ENCODE results near the gene STARD7.

Gene STARD7

DNA sequence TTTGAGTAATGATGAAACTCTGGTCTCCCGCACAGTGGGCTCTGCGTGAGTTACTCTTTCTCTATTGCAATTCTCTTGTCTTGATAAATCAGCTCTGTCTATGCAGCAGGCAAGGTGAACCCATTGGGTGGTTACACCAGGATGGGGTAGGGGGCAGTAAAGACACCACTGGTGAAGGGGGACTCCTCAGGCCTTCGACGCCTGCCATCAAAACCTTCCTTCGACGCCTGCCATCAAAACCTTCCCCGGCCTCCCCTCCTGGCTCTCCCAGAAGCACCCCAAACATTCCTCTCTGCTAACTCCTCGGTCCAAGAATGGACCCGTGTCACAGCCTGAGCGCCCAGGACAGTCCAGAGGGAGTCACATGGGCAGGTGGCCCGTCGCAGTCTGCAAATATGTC lies 4.8 kb upstream of the STARD7 start:
- Mint-ChIP-seq H3K4me1 (ENCODE audit: low read depth) (peaks cover 15% of the 10 kb centered on the region), H3K36me3 (ENCODE audit: low read depth) (no peaks in the 10 kb centered on the region), H3K4me3 (no peak overlapping the region), H3K27ac (no peak overlapping the region), H3K27me3 (no peaks in the 10 kb centered on the region), H3K9me3 (no peaks in the 10 kb centered on the region)

DNA sequence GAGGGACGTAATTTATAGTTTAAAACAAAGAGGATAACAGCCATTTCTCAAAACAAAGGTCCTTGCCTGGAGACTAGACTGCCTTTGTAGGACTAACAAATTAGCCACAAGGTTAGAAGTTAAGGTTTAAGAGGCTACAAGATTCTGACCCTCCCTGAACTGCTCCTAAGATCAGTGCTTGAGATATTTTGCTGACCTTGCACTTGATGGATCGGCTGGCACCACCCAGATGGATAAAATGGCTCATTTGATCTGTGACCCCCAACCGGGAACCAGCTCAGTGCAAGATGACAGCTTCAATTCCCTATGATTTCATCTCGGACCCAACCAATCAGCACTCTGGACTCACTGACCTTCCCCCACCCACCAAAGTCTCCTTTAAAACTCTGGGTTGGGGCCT lies 3.7 kb upstream of the STARD7 start:
- H3K9me3 Mint-ChIP-seq = no peaks in the 10 kb centered on the region
- no peak overlapping the region for H3K4me3 Mint-ChIP-seq
- H3K4me1 Mint-ChIP-seq (ENCODE audit: low read depth) = peaks cover 19% of the 10 kb centered on the region
- H3K36me3 Mint-ChIP-seq (ENCODE audit: low read depth) = peaks cover 6% of the 10 kb centered on the region
- H3K27ac Mint-ChIP-seq = no peak overlapping the region
- H3K27me3 Mint-ChIP-seq = no peaks in the 10 kb centered on the region

DNA sequence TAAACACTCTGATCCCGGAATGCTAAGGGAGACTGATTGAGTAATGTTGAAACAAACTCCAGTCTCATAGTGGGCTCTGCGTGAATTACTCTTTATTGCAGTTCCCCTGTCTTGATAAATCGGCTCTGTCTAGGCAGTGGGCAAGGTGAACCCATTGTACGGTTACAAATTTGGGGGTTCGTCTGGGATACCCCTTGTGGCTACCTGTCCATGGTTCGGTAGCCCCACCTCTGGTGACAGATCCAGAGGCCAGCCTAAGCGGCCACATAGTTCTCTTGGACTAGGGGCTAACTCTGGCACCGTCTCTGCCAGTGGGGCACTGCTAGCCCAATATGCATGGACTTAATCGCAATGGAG lies 1.1 kb upstream of the STARD7 start:
- H3K9me3 Mint-ChIP-seq = no peaks in the 10 kb centered on the region
- H3K4me1 Mint-ChIP-seq (ENCODE audit: low read depth) = peaks cover 44% of the 10 kb centered on the region
- H3K4me3 Mint-ChIP-seq = peak overlapping the region; percentile 99
- no peaks in the 10 kb centered on the region for H3K27me3 Mint-ChIP-seq
- peaks cover 31% of the 10 kb centered on the region for H3K36me3 Mint-ChIP-seq (ENCODE audit: low read depth)
- H3K27ac Mint-ChIP-seq = peak overlapping the region; percentile 91

DNA sequence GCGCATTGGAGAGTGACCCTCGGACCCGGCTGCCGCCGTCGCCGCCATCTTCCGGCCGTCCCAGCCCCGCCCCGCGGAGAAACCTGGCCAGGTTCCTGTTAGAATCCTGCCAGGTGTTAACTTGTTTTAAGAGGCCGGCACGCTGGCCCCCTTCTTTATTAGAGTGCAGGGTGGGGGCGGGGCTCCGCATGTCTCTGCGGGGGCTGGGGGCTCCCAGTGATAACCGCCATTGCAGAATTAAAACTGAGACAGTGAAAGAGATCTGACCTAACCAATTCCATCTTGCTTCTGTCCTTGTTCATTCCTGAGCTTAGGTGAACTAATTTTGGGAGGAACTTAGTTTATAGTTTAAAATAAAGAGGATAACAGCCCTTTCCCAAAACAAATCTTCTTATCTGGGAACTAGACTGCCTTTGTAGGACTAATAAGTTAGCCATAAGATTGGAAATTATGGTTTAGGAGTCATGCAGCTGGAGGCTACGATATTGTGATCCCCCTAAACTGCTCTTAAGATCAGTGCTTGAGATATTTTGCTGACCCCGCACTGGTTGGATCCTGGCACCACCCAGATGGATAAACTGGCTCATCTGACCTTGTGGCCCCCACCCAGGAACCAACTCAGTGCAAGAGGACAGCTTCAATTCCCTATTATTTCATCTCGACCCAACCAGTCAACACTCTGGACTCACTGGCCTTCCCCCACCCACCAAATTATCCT lies 543 bp upstream of the STARD7 start:
- Mint-ChIP-seq H3K27ac (peak overlapping the region; percentile 91), H3K4me1 (ENCODE audit: low read depth) (peaks cover 49% of the 10 kb centered on the region), H3K36me3 (ENCODE audit: low read depth) (peaks cover 34% of the 10 kb centered on the region), H3K27me3 (no peaks in the 10 kb centered on the region), H3K9me3 (no peaks in the 10 kb centered on the region), H3K4me3 (peak overlapping the region; percentile 99)

DNA sequence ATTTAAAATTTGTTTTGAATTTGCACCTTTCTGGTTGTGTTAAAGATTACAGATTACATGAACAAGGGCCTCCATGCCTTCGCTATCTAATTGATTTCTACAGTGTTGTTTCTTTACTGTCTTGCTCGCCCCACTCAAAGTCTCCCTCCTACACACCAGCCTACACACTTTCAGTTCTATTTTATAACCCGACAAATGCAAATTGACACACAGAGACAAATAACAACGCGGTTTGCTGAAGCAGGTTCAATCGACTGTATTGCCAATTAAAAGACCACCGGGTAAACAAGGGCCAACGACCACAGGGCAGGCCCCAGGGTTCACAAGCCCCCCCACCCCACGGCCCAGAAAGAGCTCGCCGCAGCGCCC lies 869 bp downstream of the STARD7 start:
- H3K4me1 Mint-ChIP-seq (ENCODE audit: low read depth) = peaks cover 64% of the 10 kb centered on the region

DNA sequence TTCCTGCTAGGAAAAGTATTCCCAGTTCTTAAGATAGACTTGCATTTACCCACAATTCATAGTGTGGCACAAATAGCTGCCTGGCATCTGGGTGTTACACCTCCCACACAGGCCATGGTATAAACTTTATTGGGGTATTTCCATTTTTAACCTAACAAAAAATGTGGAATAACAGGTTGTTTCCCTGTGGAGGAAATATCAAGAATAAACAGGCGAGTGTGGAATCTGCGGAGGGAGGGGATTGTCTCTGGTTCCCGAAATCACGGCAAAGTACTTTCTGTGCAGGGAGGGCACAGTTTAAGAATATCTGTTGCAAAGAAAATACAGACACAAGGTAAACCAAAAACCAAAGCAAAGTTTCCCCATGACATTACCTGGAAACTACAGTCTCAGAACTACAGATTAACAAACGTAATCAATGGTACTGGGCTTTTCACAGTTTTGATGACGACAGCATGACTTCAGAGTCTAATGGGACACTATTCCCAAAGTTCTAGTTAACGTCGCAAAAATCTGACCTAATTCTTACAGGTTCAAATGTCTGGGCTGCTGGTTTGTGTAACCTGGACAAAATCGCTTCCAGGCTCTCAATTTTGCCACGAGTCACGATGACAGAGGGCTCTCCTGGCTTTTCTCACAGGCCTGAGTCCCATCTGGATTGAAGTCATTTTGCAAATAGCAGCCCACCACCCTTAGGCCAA lies 1.4 kb downstream of the STARD7 start:
- Mint-ChIP-seq H3K4me1 (ENCODE audit: low read depth) (peaks cover 69% of the 10 kb centered on the region), H3K27me3 (no peaks in the 10 kb centered on the region), H3K36me3 (ENCODE audit: low read depth) (peaks cover 47% of the 10 kb centered on the region), H3K9me3 (no peaks in the 10 kb centered on the region), H3K27ac (peak overlapping the region; percentile 97), H3K4me3 (peak overlapping the region; percentile 99)

More for the DNA sequence above, 869 bp downstream of the STARD7 start:
- Mint-ChIP-seq H3K27me3 (no peaks in the 10 kb centered on the region), H3K9me3 (no peaks in the 10 kb centered on the region), H3K4me3 (peak overlapping the region; percentile 99), H3K36me3 (ENCODE audit: low read depth) (peaks cover 47% of the 10 kb centered on the region), H3K27ac (peak overlapping the region; percentile 97)

DNA sequence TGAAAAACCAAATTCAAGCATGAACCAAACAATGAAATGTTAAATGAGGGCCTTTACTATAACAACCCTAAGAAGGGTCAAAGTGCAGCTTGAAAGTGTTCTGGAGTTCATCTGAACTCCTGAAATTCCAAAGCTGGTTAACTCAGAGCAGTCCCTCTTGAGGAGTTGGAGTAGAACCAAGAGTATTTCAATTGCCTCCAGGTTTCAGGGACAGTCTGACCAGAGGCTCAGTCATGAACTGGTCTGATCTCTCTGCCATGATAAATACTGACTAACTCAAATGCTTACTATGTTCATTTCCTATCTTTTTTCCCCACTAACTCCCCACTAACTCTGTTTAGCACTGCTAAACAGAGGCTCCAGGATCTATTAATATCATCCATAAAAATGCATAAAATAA lies 2.7 kb downstream of the STARD7 start:
- Mint-ChIP-seq H3K27ac (peak overlapping the region; percentile 84), H3K4me1 (ENCODE audit: low read depth) (peaks cover 77% of the 10 kb centered on the region), H3K27me3 (no peaks in the 10 kb centered on the region), H3K36me3 (ENCODE audit: low read depth) (peaks cover 47% of the 10 kb centered on the region), H3K4me3 (peak overlapping the region; percentile 80), H3K9me3 (no peaks in the 10 kb centered on the region)

DNA sequence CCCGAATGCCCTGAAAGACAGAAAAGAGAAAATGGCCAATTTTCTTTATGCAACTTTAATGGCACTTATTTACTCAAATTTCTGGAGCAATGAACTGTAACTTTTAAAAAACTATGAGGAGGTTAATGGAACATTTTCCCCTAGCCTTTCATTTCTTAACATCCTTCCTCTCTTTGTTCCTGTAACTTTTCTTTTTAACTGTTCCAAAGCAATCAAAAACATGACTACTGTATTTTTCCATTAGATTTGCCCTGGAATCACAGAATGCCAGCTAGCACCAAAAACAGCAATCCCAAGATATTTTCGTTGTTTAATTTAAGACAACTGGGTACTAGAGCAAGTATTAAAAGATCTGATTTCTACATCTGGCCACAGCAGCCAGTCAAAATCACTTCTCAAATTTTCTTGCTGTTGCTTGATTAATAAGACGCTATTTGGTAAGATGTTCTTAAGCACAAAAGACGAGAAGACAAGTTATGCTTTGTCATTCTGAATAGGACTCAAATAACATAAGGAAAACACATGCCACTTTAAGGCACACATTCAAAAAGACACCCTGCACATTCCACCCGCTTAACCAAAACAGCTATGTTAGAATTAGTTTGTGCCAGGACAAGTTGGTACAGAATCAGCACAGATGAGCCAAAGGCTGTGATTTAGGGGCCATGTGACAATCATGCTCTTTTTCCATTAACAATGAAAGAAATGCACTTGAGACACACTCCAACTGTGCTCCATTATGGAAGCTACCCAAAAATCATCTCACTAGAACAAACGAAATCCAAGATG lies 3.6 kb downstream of the STARD7 start:
- no peaks in the 10 kb centered on the region for H3K27me3 Mint-ChIP-seq
- H3K9me3 Mint-ChIP-seq = no peaks in the 10 kb centered on the region
- H3K27ac Mint-ChIP-seq = peak overlapping the region; percentile 62
- H3K4me1 Mint-ChIP-seq (ENCODE audit: low read depth) = peaks cover 81% of the 10 kb centered on the region
- peaks cover 47% of the 10 kb centered on the region for H3K36me3 Mint-ChIP-seq (ENCODE audit: low read depth)
- peak overlapping the region; percentile 80 for H3K4me3 Mint-ChIP-seq

DNA sequence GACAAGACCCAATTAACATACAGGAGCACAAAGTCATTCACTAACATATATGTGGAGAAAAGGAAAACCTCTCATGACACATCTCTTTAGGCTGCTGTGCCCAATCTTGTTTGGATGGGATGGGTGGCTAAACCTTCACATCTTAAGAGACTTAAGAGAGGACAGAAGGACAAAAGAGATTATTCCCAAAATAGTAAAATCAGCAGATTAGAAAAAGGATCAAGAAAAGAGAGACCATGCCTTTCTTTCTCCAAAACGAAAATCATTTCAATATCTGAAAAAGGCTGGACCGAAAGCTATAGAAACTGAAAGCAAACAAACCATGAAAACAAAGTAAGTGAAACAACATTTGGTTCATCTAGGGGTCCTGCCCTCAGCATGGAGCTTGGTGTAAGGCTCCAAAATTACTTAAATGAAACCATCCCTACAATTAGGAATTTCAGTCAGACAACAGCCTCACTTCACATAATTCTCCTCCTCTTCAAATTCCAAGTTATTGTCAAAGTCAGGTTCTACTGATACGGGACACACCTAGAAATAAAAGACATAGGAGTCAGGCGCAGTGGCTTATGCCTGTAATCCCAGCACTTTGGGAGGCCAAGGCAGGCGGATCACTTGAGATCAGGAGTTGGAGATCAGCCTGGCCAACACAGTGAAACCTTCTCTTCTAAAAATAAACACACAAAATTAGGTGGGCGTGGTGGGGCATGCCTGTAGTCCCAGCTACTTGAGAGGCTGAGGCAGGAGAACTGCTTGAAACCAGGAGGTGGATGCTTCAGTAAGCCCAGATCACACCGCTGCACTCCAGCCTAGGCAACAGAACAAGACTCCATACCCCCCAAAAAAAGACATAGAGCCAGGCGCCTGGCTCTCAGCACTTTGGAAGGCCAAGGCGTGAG lies 5.2 kb downstream of the STARD7 start:
- Mint-ChIP-seq H3K27me3 (no peaks in the 10 kb centered on the region), H3K9me3 (no peaks in the 10 kb centered on the region), H3K4me3 (peak overlapping the region; percentile 80), H3K4me1 (ENCODE audit: low read depth) (peaks cover 86% of the 10 kb centered on the region), H3K36me3 (ENCODE audit: low read depth) (peaks cover 60% of the 10 kb centered on the region), H3K27ac (peak overlapping the region; percentile 74)

DNA sequence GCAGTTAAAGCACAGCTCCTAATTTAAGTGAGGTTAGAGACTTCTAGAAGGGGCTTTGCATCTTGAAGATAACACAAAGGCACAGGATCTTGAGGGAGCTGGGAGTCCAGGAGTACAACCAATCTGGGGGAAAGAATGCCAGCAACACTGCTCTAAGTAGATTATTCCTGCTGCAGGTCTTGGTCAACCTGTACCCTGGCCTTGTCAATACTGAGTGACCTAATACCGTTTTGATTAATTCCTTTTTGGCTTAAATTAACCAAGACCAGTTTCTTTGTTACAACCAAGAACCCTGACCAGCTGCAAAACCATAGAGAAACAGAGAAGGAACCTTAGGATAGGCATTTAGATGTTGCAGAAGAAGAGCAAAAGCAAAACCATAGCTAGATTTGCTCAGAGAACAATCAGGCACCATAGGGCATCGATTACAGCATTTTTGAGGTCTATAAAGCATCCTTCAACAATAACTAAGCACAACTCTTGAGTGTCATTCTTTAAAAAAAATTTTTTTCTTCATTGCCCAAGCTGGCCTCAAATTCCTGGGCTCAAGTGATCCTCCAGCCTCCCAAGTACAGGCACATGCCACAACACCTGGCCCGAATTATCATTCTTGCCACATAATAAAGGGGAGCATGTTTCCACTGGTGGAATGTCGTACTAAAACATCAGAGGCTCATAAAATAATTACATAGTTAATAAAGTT lies 6.3 kb downstream of the STARD7 start:
- no peak overlapping the region for H3K4me3 Mint-ChIP-seq
- H3K9me3 Mint-ChIP-seq = no peaks in the 10 kb centered on the region
- H3K36me3 Mint-ChIP-seq (ENCODE audit: low read depth) = peaks cover 58% of the 10 kb centered on the region
- H3K4me1 Mint-ChIP-seq (ENCODE audit: low read depth) = peaks cover 90% of the 10 kb centered on the region
- H3K27me3 Mint-ChIP-seq = no peaks in the 10 kb centered on the region
- H3K27ac Mint-ChIP-seq = no peak overlapping the region

DNA sequence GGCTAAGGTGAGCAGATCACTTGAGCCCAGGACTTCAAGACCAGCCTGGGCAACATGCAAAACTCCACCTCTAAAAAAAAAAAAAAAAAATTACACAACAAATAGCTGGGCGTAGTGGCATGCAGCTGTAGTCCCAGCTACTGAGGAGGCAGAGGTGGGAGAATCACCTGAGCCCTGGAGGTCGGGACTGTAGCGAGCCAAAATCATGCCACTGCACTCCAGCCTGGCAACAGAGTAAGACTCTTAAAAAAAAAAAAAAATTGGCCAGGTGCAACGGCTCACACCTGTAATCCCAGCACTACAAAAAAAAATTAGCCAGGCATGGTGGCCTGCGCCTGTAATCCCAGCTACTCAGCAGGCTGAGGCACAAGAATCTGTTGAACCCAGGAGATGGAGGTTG lies 7.3 kb downstream of the STARD7 start:
- Mint-ChIP-seq H3K36me3 (ENCODE audit: low read depth) (peaks cover 51% of the 10 kb centered on the region), H3K27me3 (no peaks in the 10 kb centered on the region), H3K27ac (no peak overlapping the region)

DNA sequence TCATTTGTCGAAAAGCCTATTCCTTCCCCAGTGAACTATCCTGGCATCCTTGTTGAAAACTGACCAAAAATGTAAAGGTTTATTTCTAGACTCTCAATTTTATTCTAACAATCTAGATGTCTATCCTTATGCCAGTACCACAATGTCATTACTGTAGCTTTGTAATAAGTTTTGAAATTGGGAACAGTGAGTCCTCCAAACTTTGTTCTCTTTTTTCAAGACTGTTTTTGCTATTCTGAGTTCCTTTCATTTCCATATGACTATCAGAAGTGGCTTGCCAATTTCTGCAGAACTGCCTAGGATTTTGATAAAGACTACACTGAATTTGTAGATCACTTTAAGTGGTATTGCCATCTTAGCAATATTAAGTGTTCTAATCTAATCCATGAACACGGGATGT lies 9.7 kb downstream of the STARD7 start:
- Mint-ChIP-seq H3K27ac (peak overlapping the region; percentile 38), H3K36me3 (ENCODE audit: low read depth) (peaks cover 48% of the 10 kb centered on the region), H3K27me3 (no peaks in the 10 kb centered on the region), H3K4me3 (no peak overlapping the region), H3K9me3 (no peaks in the 10 kb centered on the region), H3K4me1 (ENCODE audit: low read depth) (peaks cover 65% of the 10 kb centered on the region)

More for the DNA sequence above, 7.3 kb downstream of the STARD7 start:
- Mint-ChIP-seq H3K9me3 (no peaks in the 10 kb centered on the region), H3K4me3 (no peak overlapping the region), H3K4me1 (ENCODE audit: low read depth) (peaks cover 83% of the 10 kb centered on the region)

DNA sequence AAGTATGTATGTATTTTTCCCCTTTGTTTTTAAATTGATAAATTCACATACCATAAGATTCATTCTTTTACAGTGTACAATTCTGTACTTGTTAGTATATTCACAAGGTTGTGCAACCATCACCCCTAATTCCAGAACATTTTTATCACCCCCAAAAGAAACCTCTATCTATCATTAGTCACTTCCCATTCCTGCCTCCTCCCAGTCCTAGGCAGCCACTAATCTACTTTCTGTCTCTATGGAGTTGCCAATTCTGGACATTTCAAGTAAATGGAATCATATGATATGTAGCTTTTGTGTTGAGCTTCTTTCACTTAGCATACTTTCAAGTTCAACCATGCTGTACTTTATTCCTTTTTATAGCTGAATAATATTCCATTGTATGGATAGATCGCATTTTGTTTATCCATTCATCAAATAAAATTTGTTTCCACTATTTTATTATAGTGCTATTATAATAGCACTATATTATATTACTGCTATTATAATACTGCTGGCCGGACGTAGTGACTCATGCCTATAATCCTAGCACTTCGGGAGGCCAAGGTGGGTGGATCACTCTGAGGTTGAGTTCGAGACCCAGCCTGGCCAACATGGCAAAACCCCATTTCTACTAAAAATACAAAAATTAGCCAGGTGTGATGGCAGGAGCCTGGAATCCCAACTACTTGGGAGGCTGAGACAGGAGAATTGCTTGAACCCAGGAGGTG lies 10.9 kb downstream of the STARD7 start:
- Mint-ChIP-seq H3K9me3 (no peaks in the 10 kb centered on the region), H3K4me3 (no peak overlapping the region), H3K36me3 (ENCODE audit: low read depth) (peaks cover 50% of the 10 kb centered on the region), H3K27me3 (no peaks in the 10 kb centered on the region), H3K4me1 (ENCODE audit: low read depth) (peaks cover 53% of the 10 kb centered on the region), H3K27ac (no peak overlapping the region)
